HG03060 (cell line): Measurements from ENCODE around the gene GAS2L2.

Experiments used
- ATAC-seq: cut with Tn5 transposase; IDR thresholded peaks from one replicate; pipeline ENCODE4 v1.9.1; 2021; ENCODE audit warnings: low read depth, moderate number of reproducible peaks; ENCODE audit not compliant: unreplicated experiment

GAS2L2 gene

DNA sequence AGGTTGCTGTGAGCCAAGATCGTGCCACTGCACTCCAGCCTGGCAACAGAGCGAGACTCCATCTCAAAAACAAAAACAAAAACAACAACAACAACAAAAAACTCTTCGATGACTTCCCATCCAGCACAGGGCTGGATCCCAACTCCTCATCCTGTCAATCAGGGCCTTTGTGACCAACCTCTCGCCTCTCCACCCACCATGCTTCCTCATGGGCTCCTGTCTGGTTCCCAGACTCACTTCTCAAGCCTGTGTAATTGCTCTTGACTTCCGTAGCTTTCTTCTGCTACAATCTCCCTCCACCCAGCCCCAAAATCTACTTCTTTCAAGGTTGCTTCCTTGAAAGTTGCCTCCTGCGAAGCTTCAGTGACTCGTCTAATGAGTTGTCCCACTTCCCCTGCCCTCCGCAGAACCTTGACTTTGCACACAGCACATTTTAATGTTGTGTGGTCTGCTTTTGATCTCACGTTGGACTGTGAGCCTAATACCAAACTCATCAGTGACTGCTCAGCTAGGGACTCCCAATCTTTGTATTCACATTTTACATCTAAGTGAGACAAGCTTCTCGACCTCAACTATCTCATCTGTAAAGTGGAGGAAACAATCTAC is 22.5 kb downstream of the GAS2L2 start:
- no peak for ATAC-seq

DNA sequence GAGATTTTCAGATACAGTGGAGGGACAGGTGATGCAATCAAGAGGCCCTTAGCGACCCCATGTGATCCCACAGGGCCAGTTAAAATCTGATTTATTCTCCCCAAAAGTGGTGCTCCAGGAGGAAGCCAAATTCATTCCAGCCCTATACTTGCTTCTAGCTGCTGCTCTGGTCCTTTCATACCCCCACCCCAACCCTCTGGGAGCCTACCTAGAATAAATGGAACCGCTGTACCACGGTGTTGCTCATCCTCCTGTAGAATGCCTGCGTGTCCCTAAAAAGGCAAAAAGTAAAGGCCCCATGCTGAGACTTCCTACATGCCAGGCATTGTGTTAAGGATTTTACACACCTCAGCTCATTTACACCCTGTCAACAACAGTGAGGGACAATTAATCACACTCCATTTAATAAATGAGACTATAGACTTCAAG is 23.6 kb downstream of the GAS2L2 start:
- no peak for ATAC-seq

DNA sequence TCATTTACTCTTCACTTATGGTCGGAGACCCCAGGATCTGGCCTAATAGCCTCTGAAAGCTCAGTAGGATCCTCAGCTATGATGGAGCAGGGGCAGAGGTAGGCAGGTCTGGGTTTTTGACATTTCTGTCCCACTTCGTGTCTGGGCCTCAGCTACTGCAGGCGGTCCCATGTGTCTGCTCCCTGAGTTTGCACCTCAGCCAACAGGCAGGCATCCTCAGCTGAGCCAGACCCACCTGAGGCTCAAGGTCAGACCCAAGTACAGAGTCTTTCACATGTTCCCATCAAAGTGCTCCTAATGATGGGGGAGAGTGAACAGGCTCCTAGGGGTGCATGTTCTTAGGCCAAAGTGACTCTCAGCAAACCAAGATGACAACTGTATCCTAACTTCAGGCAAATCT is 24.5 kb downstream of the GAS2L2 start:
- ATAC-seq = no peak

DNA sequence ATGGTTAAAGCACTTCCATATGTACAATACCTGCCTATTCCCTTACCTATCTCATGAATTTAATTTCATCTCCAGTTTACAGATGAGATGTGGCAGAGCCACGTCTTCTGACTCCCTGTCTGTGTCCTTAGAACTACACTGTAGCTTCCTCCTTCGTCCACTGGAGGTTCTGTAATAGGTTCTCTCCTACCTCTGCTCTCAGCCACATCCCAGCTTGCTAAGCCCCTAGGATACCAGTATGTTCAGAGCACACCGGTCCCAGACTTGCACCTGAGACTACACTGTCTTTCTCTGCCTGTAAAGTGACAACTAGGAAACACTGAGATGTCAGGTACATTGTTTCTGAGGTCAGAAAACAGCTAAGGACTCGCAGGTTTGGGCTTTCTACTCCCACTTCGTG is 25.4 kb downstream of the GAS2L2 start:
- no peak for ATAC-seq

DNA sequence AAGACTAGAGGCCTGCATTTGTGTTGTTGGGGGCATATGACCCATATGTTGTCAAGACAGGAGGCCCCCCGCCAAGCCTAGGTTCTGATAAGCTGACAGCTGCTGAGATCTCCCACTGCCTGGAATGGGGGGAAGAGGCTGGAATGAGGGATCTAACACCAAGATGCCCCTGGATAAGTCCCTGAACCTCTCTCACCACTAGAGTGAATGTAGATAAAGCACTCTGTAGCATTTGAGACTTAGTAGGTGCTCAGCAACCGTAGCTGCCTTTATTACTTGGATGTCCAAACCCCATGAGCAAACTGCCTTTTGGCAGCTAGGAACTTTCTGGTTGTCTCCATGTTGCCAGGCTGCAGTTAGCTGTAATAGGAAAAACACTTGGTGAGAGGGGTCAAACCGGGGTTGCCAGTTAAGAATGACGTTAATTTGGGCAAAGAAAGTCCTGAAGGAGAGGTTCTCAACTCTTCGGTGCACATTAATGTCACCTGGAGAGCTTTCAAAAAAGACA is 26.0 kb downstream of the GAS2L2 start:
- ATAC-seq = no peak

DNA sequence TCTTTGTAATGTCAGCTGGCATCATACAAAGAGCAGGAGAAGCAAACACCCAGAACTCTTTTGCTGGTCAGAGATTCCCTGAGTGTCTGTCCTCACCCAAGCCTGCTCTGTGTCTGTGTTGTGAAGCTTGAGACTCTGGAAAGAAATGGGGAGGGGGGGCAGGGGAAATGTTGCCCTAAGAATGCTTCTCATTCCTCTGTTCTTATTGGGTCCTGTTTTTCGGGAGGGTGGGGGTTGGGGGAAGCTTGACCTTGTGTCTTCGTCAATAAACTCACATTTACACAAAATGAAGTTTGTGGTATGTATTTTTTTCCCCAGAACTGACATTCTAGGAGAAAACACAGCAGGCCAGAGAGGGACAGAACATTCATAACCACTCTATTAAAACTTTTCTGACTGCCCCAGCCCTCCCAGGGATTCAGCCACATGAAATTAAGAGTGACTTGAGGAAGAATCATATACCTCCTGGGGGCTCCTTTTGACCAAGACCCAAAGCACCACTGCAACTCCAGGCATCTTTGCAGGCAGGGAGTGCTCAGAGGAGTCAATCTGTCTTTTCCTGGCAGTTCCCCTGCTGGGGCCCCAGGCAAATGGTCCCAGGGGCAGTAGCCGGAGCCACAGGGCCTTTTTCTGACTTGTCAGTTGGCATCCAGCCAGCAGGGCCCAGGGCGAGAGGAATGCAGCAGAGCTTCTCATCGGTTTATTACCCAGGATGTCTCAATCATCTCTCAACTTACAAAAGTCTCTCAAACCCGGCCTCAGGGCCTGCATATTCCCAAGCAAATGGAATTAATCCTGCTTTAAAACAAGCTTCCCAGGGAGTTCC is 26.7 kb downstream of the GAS2L2 start:
- ATAC-seq = no peak

DNA sequence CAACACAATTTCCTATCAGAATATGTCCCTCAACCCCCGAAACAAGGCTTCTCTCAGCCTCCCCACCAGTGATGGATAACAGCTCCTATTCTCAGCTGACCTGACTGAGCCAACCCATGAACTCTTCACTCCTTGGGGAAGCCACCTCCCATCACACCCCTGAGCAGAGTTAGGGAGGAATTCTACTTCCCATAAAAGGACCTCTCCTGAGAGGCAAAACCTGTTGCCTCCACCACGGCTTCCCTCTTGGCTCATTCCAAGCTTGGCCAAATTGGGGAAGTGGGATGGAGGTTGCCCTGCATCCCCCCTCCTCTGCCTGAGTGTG is 27.3 kb downstream of the GAS2L2 start:
- ATAC-seq = no peak

DNA sequence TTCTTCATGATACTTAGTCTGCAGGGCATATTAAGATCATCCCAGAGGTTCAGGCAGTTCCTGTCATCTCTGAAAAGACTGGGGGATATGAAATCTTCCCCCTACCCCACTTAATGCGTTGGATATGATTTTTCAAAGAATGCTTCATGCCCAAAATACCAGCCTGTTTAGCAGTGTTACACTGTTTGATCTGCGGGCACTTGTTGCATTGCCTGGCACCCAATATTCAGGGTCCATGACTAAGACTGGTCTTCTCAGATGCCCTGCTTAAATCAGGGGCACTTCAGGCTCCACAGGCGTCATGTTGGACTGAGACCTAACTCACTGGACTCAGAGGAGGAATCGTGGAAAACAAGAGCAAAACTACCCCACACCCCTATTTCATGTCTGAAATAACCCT is 28.0 kb downstream of the GAS2L2 start:
- no peak for ATAC-seq

DNA sequence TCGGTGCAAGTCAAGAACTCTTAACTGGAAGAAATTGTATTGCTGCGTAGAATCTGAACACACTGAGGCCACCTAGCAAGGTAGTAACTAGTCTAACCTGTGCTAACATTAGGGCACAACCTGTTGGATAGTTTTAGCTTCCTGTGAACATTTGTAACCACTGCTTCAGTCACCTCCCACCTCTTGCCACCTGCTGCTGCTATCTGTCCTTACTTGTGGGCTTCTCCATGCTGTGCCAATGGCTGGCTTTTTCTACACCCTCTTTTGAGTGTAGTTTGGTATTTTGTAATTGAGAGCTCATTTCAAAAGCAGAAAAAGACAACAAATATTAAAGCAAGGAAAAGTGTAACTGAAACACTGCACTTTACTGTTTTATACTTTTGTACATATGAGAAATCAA is 29.3 kb downstream of the GAS2L2 start:
- ATAC-seq = no peak

DNA sequence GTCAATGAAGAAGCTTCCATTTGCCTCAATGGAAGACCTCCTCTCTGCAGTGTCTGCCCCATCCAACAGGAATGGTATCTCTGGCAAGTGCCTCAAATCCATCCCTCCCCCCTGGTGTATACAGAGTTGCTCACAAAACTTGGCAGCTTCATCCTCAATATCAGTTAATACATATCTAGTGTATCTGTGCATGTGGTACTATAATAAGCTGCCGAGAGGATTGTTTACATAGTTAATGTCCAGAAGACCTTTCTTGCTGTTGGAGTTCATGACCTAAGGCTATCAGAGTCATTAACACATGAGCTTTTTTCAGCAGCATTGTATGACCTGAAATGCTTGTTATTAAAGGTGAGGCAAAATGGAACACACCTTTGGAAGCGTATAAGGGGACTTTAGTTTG is 35.6 kb downstream of the GAS2L2 start:
- no peak for ATAC-seq

DNA sequence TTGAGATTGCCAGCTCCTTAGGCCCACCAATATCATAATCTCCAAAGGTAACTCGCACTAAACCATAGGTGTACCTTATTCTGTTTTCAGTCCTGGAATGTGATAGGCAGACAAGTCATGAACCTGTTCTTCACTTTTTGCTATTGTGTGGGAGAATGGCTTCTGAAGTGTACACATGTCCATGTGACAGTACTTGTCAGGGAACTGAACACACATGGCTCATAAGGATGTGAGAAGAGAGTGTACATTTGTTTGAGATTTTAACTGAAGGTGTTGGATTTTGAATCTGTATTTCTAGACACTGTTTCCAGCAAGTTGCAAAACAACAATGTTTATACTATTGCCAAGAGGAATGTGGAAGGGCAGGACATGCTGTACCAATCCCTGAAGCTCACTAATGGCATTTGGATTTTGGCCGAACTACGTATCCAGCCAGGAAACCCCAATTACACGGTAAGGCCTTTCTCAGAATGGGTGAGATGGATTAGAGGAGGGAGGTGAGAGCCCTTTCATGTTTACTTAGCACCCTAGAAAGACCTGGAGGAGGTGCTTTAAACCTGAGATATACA is 36.1 kb downstream of the GAS2L2 start:
- no peak for ATAC-seq

DNA sequence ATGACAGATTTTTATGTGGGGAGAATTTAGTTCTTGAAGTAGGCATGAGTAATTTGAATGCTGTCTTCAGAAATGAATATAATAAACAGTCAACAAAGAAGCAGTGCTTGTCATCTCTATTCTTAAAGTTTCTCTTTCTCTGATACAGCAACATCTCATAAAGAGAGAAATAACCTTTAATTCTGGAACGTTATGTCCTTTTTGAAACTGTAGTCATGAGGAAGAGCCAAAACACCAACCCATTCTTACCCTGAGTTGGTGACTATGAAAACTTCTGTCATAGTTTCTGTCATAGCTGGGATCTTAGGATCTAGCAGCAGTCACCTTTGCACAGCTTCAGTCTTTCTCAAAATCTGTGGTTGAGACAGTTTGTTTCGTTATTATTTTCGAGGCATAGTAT is 36.9 kb downstream of the GAS2L2 start:
- no peak for ATAC-seq

DNA sequence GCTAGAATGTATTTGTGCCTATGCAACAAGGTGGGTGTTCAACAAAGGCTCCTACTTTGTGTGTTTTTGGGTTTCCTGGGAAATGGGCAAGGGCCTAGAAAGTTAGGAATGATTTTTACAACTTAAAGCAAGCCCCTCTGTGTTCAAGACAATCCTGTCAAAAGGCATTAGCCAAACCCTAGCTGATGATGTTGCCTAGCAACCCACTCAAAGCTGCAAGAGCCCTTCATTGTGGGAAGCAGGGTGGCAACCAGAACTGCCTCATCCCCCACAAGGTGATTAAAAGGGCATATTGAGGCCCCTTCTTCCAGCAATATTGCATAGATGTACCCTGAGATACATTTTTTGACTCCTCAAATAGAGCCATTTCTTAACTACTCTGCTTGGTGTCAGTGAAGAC is 37.6 kb downstream of the GAS2L2 start:
- no peak for ATAC-seq

DNA sequence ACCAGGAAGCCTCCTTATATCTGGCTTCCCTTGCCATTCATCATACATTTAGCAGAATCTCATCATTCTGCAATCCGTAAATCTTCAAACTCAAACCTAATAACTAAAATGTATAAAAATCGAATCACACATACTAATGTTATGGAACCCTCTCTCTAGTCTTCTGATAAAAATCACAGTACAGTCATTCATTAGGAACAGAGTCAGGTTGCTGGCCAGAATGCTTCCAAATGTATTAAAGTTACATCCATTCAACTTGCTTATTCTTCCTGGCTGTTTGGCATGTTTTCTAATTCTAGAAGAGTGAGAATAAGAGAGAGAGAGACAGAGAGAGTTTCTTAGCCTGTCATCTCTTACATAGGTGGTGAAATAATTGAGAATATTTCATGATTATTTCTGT is 38.1 kb downstream of the GAS2L2 start:
- ATAC-seq = no peak

DNA sequence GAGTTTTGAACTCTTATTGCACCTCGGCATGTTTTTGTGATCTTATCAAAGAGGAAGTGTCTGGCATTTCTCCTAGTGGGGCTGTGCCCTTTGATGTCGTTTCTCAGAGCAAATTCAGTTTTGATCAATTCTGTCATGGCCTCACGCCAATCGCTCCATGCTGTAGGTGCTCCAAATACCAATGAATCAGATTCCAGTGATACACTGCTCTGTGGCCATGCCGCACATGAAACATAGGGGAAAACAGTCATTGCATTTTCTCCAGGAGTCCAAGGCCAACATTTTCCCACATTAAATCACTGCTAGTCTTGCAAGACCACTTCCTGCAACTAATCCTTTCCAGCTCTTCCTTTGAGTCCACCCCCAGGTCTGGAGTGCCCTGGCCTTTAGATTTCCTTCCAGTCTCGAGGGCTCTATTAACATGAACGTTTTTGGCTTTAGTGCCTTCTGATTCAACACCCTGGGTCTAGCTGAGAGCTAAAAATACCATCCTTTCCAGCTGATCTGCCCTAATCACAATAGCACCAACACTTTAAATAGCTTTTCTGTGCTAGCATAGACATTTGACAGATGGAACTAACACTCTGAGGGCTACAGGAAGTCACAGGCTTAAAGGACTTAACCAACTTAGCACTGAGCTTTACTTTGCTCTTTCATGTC is 39.8 kb downstream of the GAS2L2 start:
- ATAC-seq = no peak

DNA sequence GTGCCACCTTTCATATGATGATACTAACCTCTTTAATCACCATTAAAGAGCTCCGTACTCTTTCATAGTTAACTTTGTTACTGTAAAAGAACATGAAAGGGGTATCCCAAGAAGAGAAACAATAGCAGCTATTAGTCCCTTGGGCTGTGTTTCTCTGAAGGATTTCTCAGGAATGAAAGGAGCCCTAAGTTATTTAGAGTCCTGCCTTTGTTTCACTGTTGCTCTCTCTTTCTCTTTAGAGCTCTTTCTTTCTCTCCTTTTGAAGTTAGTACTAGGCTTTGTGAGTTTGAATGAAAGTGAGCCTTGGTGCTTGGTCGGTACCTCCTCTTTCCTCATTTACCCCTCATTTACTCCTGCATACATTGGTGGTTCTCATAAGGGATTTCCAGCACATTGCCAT is 42.1 kb downstream of the GAS2L2 start:
- ATAC-seq = no peak

DNA sequence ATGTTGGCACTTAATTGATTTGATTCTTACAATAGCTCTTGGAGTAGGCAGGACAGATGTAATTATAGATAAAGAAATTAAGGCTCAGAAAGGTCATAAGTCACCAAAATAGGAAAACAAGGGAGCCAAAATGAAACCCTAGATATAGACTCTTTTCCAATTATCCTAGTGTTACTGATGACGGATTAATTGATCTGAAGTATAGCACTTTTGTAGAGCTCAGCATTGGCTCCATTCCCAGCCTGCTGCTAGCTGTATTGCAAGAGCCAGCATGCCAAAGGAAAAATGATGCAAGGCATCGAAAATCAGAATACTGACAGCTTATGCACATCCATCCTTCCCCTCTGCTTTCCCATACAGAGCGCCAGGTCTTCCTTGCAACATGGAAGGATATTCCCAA is 43.2 kb downstream of the GAS2L2 start:
- no peak for ATAC-seq

DNA sequence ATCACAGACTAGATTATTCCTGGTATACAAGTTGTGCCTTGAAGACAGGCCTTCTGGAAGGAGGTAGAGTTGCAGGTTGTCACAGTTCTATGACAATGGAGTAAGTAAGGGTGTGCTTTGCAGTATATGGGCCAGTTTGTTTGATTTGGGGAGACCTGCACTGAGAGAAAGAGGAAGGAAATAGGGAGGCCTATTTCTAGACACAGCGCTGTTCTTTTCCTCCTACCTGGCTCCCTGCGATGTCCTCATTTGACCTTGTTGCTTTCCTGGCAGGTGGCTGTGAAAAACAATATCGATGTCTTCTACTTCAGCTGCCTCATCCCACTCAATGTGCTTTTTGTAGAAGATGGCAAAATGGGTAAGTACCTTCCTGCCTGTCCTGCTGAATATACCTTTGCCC is 44.1 kb downstream of the GAS2L2 start:
- no peak for ATAC-seq

DNA sequence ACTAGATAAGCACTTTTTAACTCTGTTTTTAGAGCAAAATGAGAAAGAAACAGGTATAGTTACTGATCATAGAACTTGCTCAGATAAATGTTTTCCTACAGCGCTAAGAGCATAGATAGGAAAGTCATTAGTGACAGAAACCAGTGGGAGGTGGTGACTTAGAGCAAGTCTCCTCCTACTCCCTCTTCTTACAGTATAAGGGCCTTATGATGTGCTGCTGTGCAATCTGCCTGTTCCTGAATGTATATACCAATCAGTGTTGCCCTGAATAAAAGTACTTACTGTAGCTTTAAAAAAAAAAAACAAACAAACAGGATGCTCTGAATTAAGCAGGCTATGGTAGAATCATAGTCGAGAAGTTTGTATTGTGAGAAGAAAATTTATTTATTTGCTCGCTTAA is 44.9 kb downstream of the GAS2L2 start:
- ATAC-seq = no peak

DNA sequence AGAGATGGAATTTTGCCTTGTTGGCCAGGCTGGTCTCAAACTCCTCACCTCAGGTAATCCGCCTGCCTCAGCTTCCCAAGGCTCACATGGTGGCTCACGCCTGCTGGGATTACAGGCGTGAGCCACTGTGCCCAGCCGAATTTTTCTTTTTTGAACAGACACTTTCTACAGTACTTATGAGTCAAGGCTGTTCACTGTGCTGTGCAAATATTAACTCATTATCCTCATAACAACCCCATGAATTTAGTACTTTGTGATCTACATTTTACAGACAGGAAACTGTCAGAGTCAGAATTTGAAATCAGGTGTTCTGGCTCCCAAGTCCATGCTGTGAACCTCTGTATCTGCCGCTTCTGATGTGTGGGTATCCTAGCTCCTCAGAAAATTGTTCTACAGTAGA is 47.3 kb downstream of the GAS2L2 start:
- ATAC-seq = no peak

DNA sequence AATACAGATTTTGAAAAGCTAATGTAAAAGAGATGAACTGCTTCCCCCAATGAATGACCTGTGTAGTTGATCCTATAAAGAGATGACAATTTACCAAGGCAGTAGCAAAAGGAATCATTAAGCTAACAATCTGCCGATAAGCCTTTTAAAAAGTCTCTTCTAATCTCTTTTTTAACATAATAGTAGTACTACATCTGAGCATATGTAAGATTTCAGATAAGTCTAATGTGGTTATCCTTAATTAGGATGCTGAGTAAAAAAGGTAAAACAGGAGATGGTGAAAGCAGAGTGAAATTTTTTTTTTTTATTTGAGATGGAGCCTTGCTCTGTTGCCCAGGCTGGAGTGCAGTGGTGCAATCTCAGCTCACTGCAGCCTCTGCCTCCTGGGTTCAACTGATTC is 47.8 kb downstream of the GAS2L2 start:
- no peak for ATAC-seq
